K562 (cell line): ENCODE measurements around the gene REM1.

Experiments
- CTCF ChIP-seq, 3 experiments: IDR thresholded peaks in 2 of 3; conservative IDR thresholded peaks in 1 of 3; 2 replicates each; pipeline ENCODE4 v1.5.1; 2011 to 2012; ENCODE audit warnings: low read length in 3 of 3, mild to moderate bottlenecking in 3 of 3, control low read depth in 2 of 3, improper control_type of control experiment in 1 of 3, inconsistent platforms in 1 of 3, low read depth in 1 of 3, mixed read lengths in 1 of 3, moderate library complexity in 1 of 3; ENCODE audit not compliant: insufficient read depth in 2 of 3
- TOE1 ChIP-seq, 2 experiments: fragments of 450-650 bp in 1 of 2; sonication (generic) in 1 of 2; formaldehyde crosslinking in 1 of 2; IDR thresholded peaks; 2 replicates each; pipeline versions ENCODE4 v1.7.1 to v1.8.0; 2016 to 2022; ENCODE audit warnings: borderline replicate concordance in 2 of 2, mild to moderate bottlenecking in 2 of 2, antibody characterized with exemption in 1 of 2, inconsistent platforms in 1 of 2, low read depth in 1 of 2, missing genetic modification reagents in 1 of 2, moderate library complexity in 1 of 2

GRCh38 chr20:31430568-31431115 is 44.4 kb upstream of the REM1 start:
- TF ChIP-seq CTCF (IDR thresholded peaks at IDR 0.05 in 2 of 3, conservative IDR thresholded peaks at IDR 0.05 in 1 of 3; ENCODE audit: insufficient read depth in 2 of 3, low read depth in 1 of 3, low read length in 3 of 3) (no peak), TOE1 (IDR thresholded peaks at IDR 0.05; ENCODE audit: borderline replicate concordance) (no peak), TOE1 (CRISPR knock-in tag; IDR thresholded peaks at IDR 0.05; ENCODE audit: borderline replicate concordance, low read depth) (no peak)
